ENCODE measurements around the gene MFNG. TPM values are rescaled to one million over a fixed set of nuclear protein-coding genes. Genes with fewer than 3 reads are reported as not detected.
A peak's percentile ranks its signal among the peaks of the same experiment; 100 is the strongest.

MFNG gene
- total and polyA plus RNA-seq, 5 donors from 2014 or later = 148 to 340 (median 326) TPM

DNA sequence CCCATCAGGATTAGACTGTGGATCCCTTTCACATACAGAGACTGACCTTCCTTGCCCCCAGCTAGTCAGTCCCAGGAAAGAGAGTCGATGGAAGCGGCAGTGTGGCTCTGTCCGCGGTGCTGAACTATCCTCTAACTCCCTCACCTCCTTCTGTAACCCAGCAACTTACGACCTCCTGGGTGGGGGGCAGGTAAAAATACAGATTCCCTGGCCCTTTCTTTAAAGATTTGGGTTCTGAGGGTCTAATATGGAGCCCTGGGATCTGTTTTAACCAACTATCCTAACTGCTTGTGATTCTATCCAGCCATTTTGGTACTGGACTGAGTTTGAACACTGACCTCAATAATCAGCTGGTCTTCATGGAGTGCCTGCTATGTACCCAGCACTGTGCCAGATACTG lies 23.2 kb downstream of the MFNG start:
- H3K4me3 ChIP-seq (ENCODE audit: low read depth, low read length) = no peak overlapping the region
- Mint-ChIP-seq H3K9me3 (no peaks in the 10 kb centered on the region), H3K36me3 (peaks cover 38% of the 10 kb centered on the region), H3K4me3 (no peak overlapping the region), H3K27me3 (no peaks in the 10 kb centered on the region), H3K27ac (peak overlapping the region in 2 of 3 donors; percentile 36 to 58), H3K4me1 (peaks cover 5 to 10% (median 6%) of the 10 kb centered on the region in 4 donors)
- H3K36me3 ChIP-seq (ENCODE audit: control insufficient read depth, insufficient read depth, low read length) = peaks cover 26% of the 10 kb centered on the region
- no peaks in the 10 kb centered on the region for H3K27me3 ChIP-seq (ENCODE audit: control insufficient read depth, insufficient read depth, low read length)
- no peaks in the 10 kb centered on the region for H3K9me3 ChIP-seq (ENCODE audit: control insufficient read depth in 2 of 2, low read length in 2 of 2)
- no peak overlapping the region for H3K27ac ChIP-seq (ENCODE audit: insufficient read depth, low read length, poor library complexity, severe bottlenecking)
- no peaks in the 10 kb centered on the region for H3K4me1 ChIP-seq (ENCODE audit: control insufficient read depth, insufficient read depth, low read length, poor library complexity, severe bottlenecking)
- DNase-seq (peak in 1 of 3 donors; percentile 13), ATAC-seq (ENCODE audit: low read depth in 2 of 2) (no peak)

DNA sequence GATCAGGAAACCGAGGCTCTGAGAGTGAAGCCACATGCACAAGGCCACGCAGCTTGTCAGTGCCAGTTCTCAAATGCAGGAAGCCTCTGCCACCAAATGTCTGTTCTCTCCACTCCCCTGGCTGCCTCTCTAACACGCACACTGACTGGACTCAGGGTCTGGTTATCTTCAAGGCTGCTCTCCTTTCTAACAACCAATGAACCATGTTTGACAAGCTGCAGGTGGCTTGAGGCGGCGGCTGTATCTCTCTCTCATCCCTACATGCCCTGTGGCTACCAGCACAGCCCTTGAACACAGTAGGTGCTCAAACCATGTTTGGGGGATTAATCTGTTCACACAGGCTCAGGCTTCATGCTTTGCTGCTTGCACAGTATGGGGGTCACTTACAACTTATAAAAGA lies 23.7 kb downstream of the MFNG start:
- ATAC-seq (ENCODE audit: low read depth in 2 of 2) = no peak
- Mint-ChIP-seq H3K27ac (peak overlapping the region in 2 of 3 donors; percentile 58 to 67), H3K4me3 (no peak overlapping the region), H3K27me3 (no peaks in the 10 kb centered on the region), H3K36me3 (peaks cover 42% of the 10 kb centered on the region), H3K4me1 (peaks cover 5 to 12% (median 8%) of the 10 kb centered on the region in 4 donors), H3K9me3 (no peaks in the 10 kb centered on the region)
- Histone ChIP-seq H3K4me1 (ENCODE audit: control insufficient read depth, insufficient read depth, low read length, poor library complexity, severe bottlenecking) (no peaks in the 10 kb centered on the region), H3K4me3 (ENCODE audit: low read depth, low read length) (no peak overlapping the region), H3K36me3 (ENCODE audit: control insufficient read depth, insufficient read depth, low read length) (peaks cover 25% of the 10 kb centered on the region), H3K27me3 (ENCODE audit: control insufficient read depth, insufficient read depth, low read length) (no peaks in the 10 kb centered on the region), H3K9me3 (ENCODE audit: control insufficient read depth in 2 of 2, low read length in 2 of 2) (no peaks in the 10 kb centered on the region), H3K27ac (ENCODE audit: insufficient read depth, low read length, poor library complexity, severe bottlenecking) (no peak overlapping the region)
- DNase-seq = no peak

DNA sequence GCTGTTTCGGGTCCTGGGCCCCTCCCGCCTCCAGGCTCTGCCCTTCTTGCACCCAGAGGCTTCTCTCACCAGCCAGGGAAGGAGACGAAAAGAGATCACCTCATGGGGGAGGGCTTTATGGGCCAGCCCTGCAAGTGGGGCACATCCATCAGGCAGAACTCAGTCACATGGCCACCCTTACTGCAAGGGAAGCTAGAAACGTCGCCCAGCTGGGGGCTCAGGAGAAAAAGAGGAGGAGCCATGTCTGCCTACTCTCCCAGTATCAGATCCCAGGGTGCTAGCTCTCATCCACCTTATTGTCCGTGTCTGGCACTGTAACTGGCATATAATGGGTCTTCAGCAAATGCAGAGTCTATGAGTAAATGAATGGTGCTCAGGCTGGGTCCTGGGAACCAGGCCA lies 24.2 kb downstream of the MFNG start:
- ATAC-seq (ENCODE audit: low read depth in 2 of 2) (no peak), DNase-seq (no peak)
- Mint-ChIP-seq H3K27ac (peak overlapping the region in 1 of 3 donors; percentile 58), H3K27me3 (no peaks in the 10 kb centered on the region), H3K9me3 (no peaks in the 10 kb centered on the region), H3K36me3 (peaks cover 45% of the 10 kb centered on the region), H3K4me1 (peaks cover 5 to 13% (median 11%) of the 10 kb centered on the region in 4 donors), H3K4me3 (no peak overlapping the region)
- H3K4me1 ChIP-seq (ENCODE audit: control insufficient read depth, insufficient read depth, low read length, poor library complexity, severe bottlenecking) = no peaks in the 10 kb centered on the region
- H3K4me3 ChIP-seq (ENCODE audit: low read depth, low read length) = no peak overlapping the region
- H3K9me3 ChIP-seq (ENCODE audit: control insufficient read depth in 2 of 2, low read length in 2 of 2) = no peaks in the 10 kb centered on the region
- no peaks in the 10 kb centered on the region for H3K27me3 ChIP-seq (ENCODE audit: control insufficient read depth, insufficient read depth, low read length)
- H3K36me3 ChIP-seq (ENCODE audit: control insufficient read depth, insufficient read depth, low read length) = peaks cover 20% of the 10 kb centered on the region
- H3K27ac ChIP-seq (ENCODE audit: insufficient read depth, low read length, poor library complexity, severe bottlenecking) = no peak overlapping the region

DNA sequence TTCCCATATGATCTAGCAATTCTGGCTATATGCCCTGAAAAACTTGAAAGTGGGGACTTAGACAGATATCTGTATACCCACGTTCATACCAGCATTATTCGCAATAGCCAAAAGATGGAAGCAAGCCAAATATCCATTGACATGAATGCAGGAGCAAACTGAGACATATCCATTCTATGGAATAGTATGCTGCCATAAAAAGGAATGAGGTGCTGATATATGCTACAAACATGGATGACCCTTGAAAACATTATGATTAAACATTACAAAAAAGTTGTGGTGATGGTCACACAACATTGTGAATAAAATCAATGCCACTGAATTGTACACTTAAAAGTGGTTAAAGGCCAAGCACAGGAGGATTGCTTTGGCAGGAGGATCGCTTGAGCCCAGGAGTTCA lies 25.5 kb downstream of the MFNG start:
- Histone ChIP-seq H3K36me3 (ENCODE audit: control insufficient read depth, insufficient read depth, low read length) (peaks cover 9% of the 10 kb centered on the region), H3K4me3 (ENCODE audit: low read depth, low read length) (no peak overlapping the region), H3K4me1 (ENCODE audit: control insufficient read depth, insufficient read depth, low read length, poor library complexity, severe bottlenecking) (no peaks in the 10 kb centered on the region), H3K27ac (ENCODE audit: insufficient read depth, low read length, poor library complexity, severe bottlenecking) (no peak overlapping the region), H3K27me3 (ENCODE audit: control insufficient read depth, insufficient read depth, low read length) (no peaks in the 10 kb centered on the region), H3K9me3 (ENCODE audit: control insufficient read depth in 2 of 2, low read length in 2 of 2) (no peaks in the 10 kb centered on the region)
- Mint-ChIP-seq H3K36me3 (peaks cover 36% of the 10 kb centered on the region), H3K9me3 (no peaks in the 10 kb centered on the region), H3K27me3 (no peaks in the 10 kb centered on the region), H3K4me1 (peaks cover 5 to 13% (median 11%) of the 10 kb centered on the region in 4 donors), H3K4me3 (no peak overlapping the region), H3K27ac (peak overlapping the region in 1 of 3 donors; percentile 17)
- DNase-seq (no peak), ATAC-seq (ENCODE audit: low read depth in 2 of 2) (no peak)

DNA sequence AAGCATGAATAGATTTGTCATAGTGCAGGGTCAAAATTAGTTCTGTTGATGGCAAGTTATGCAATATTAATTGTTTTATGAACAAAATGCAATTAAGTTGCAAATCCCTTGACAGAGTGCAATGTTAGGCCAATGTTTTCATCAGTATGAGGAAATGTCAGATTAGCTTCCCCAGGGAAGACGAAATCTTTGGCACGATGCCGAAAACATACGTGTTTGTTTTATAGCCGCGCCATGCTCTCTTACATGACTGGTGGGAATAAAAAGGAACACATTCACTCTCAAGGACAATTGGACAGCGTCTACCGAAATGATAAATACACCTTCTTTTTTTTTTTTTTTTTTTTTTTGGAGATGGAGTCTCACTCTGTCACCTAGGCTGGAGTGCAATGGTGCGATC lies 27.0 kb downstream of the MFNG start:
- H3K36me3 ChIP-seq (ENCODE audit: control insufficient read depth, insufficient read depth, low read length) = peaks cover 3% of the 10 kb centered on the region
- Mint-ChIP-seq H3K9me3 (no peaks in the 10 kb centered on the region), H3K4me1 (peaks cover 0 to 8% (median 5%) of the 10 kb centered on the region in 4 donors), H3K36me3 (peaks cover 37% of the 10 kb centered on the region), H3K4me3 (no peak overlapping the region), H3K27me3 (no peaks in the 10 kb centered on the region), H3K27ac (no peak overlapping the region)
- H3K27ac ChIP-seq (ENCODE audit: insufficient read depth, low read length, poor library complexity, severe bottlenecking) = no peak overlapping the region
- no peaks in the 10 kb centered on the region for H3K27me3 ChIP-seq (ENCODE audit: control insufficient read depth, insufficient read depth, low read length)
- H3K4me1 ChIP-seq (ENCODE audit: control insufficient read depth, insufficient read depth, low read length, poor library complexity, severe bottlenecking) = no peaks in the 10 kb centered on the region
- no peaks in the 10 kb centered on the region for H3K9me3 ChIP-seq (ENCODE audit: control insufficient read depth in 2 of 2, low read length in 2 of 2)
- DNase-seq = no peak
- no peak overlapping the region for H3K4me3 ChIP-seq (ENCODE audit: low read depth, low read length)
- ATAC-seq (ENCODE audit: low read depth in 2 of 2) = no peak

DNA sequence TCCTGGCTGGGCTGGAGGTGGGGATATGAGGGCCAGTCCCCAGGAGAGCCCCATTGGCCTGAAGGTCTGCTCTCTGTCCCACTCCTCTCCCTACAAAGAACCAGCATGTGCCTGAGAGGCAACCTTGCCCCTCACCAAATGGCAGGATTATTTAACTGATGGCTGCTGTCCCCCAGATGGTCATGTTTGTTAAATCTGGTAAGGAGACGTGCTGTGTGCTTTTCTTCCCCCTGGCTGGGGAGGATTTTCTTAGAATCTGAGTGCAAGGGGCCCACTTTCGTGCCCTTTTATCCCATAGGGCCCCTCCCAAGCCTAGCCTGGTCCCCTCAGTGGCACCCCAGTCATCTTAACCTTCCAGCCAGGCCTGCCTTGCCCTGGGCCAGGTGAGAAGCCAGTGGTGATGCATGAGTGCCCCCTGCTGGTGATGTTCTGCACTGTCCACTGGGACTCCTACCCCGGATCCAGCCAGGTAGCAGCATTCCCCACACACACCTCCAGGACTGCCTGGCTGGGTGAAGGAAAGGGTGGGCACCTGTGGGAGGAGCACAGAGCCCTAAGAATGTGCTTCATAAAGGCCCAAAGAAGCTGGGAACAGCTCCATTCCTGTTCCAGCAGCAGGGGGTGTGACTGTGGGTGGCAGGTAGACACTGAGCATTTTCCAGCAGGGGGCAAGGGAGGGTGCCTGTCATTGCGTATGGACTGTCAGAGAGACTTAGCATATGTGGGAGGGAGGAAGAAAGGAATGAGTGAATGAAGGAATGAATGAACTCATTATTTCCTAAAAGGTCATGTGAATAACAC lies 28.9 kb downstream of the MFNG start:
- Histone ChIP-seq H3K27me3 (ENCODE audit: control insufficient read depth, insufficient read depth, low read length) (no peaks in the 10 kb centered on the region), H3K9me3 (ENCODE audit: control insufficient read depth in 2 of 2, low read length in 2 of 2) (no peaks in the 10 kb centered on the region), H3K4me1 (ENCODE audit: control insufficient read depth, insufficient read depth, low read length, poor library complexity, severe bottlenecking) (no peaks in the 10 kb centered on the region), H3K27ac (ENCODE audit: insufficient read depth, low read length, poor library complexity, severe bottlenecking) (no peak overlapping the region), H3K4me3 (ENCODE audit: low read depth, low read length) (no peak overlapping the region), H3K36me3 (ENCODE audit: control insufficient read depth, insufficient read depth, low read length) (peaks cover 3% of the 10 kb centered on the region)
- no peaks in the 10 kb centered on the region for H3K9me3 Mint-ChIP-seq
- H3K27ac Mint-ChIP-seq = peak overlapping the region in 2 of 3 donors; percentile 44 to 69
- H3K4me1 Mint-ChIP-seq = peaks cover 0 to 6% (median 5%) of the 10 kb centered on the region in 4 donors
- no peaks in the 10 kb centered on the region for H3K27me3 Mint-ChIP-seq
- H3K36me3 Mint-ChIP-seq = peaks cover 27% of the 10 kb centered on the region
- DNase-seq (peak; percentile 66 to 80 (median 69)), ATAC-seq (ENCODE audit: low read depth in 2 of 2) (peak; percentile 82 to 87)
- H3K4me3 Mint-ChIP-seq = no peak overlapping the region

DNA sequence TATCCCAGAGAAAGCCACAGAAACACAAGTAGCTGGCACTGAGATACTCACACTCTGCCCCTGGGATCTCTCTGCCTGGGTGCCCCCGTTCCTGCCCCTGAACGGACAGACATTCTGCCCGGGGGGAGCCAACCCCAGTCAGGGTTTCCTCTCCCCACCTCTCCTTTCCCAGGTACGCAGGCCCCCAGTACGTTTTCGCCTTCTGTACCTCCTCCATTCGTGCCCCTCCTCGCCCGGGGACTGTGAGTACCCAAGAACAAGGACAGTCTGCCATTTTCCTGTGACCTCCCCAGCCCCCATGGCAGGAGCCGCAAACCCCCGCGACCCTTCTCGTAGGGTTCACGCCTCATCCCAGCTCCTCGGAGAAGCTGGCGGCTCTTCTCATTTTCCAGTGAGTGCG lies 29.8 kb downstream of the MFNG start:
- Histone ChIP-seq H3K27ac (ENCODE audit: insufficient read depth, low read length, poor library complexity, severe bottlenecking) (no peak overlapping the region), H3K4me1 (ENCODE audit: control insufficient read depth, insufficient read depth, low read length, poor library complexity, severe bottlenecking) (no peaks in the 10 kb centered on the region), H3K36me3 (ENCODE audit: control insufficient read depth, insufficient read depth, low read length) (peaks cover 3% of the 10 kb centered on the region), H3K4me3 (ENCODE audit: low read depth, low read length) (no peak overlapping the region), H3K9me3 (ENCODE audit: control insufficient read depth in 2 of 2, low read length in 2 of 2) (no peaks in the 10 kb centered on the region), H3K27me3 (ENCODE audit: control insufficient read depth, insufficient read depth, low read length) (no peaks in the 10 kb centered on the region)
- Mint-ChIP-seq H3K27me3 (no peaks in the 10 kb centered on the region), H3K9me3 (no peaks in the 10 kb centered on the region), H3K27ac (no peak overlapping the region), H3K36me3 (peaks cover 25% of the 10 kb centered on the region), H3K4me3 (no peak overlapping the region), H3K4me1 (peaks cover 0 to 6% (median 4%) of the 10 kb centered on the region in 4 donors)
- no peak for DNase-seq
- no peak for ATAC-seq (ENCODE audit: low read depth in 2 of 2)

DNA sequence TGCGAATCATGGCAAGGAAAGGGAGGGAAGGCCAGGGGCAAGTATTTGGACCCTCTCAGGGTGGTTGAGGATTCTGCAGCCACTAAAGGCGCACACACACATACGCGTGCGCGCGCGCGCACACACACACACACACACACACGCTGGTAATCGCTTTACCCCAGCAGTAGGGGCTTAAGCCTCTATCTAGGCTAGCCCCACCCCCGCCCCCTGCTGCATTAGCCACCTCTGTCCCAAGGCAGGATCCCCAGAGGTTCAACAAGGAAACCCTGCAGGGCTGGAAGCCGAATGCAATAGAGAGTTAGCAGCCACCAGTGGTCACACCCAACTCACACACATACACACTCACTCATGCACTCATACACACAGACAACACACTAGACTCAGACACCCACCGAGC lies 30.3 kb downstream of the MFNG start:
- Histone ChIP-seq H3K9me3 (ENCODE audit: control insufficient read depth in 2 of 2, low read length in 2 of 2) (no peaks in the 10 kb centered on the region), H3K4me1 (ENCODE audit: control insufficient read depth, insufficient read depth, low read length, poor library complexity, severe bottlenecking) (no peaks in the 10 kb centered on the region), H3K4me3 (ENCODE audit: low read depth, low read length) (no peak overlapping the region), H3K27me3 (ENCODE audit: control insufficient read depth, insufficient read depth, low read length) (no peaks in the 10 kb centered on the region), H3K27ac (ENCODE audit: insufficient read depth, low read length, poor library complexity, severe bottlenecking) (no peak overlapping the region), H3K36me3 (ENCODE audit: control insufficient read depth, insufficient read depth, low read length) (peaks cover 3% of the 10 kb centered on the region)
- Mint-ChIP-seq H3K4me1 (peaks cover 0 to 6% (median 4%) of the 10 kb centered on the region in 4 donors), H3K27me3 (no peaks in the 10 kb centered on the region), H3K4me3 (no peak overlapping the region), H3K9me3 (no peaks in the 10 kb centered on the region), H3K36me3 (peaks cover 29% of the 10 kb centered on the region), H3K27ac (no peak overlapping the region)
- no peak for DNase-seq
- ATAC-seq (ENCODE audit: low read depth in 2 of 2) = no peak
